DOHH2 (cell line): ENCODE data around the gene EXOSC2.

Experiments
- H3F3A ChIP-seq: fragments of 200-600 bp; sonication (generic), shearing (Covaris generic); 2 replicates; pipeline ENCODE4 v1.6.0; 2016; ENCODE audit warnings: antibody characterized with exemption, mild to moderate bottlenecking; ENCODE audit not compliant: control insufficient read depth, insufficient read depth
- H3K27ac ChIP-seq: fragments of 200-600 bp; sonication (generic); 2 replicates; pipeline ENCODE4 v1.5.1; 2014; ENCODE audit warnings: low read depth, mild to moderate bottlenecking, low read length, moderate library complexity
- H3K27me3 ChIP-seq: fragments of 200-600 bp; sonication (generic); 2 replicates; pipeline ENCODE4 v1.6.1; 2014; ENCODE audit warnings: mild to moderate bottlenecking, low read length, mixed read lengths; ENCODE audit not compliant: control insufficient read depth
- H3K36me3 ChIP-seq: fragments of 200-600 bp; sonication (generic); 2 replicates; pipeline ENCODE4 v1.6.1; 2014; ENCODE audit warnings: mild to moderate bottlenecking, low read length, moderate library complexity, mixed read lengths; ENCODE audit not compliant: control insufficient read depth
- H3K4me1 ChIP-seq: fragments of 200-600 bp; sonication (generic); 2 replicates; pipeline ENCODE4 v1.6.1; 2014; ENCODE audit warnings: mild to moderate bottlenecking, low read length, mixed read lengths; ENCODE audit not compliant: control insufficient read depth
- H3K4me2 ChIP-seq: fragments of 200-600 bp; sonication (generic); 2 replicates; pipeline ENCODE4 v1.6.0; 2014; ENCODE audit warnings: mild to moderate bottlenecking, low read length, moderate library complexity
- H3K4me3 ChIP-seq: fragments of 200-600 bp; sonication (generic); 2 replicates; pipeline ENCODE4 v1.5.1; 2014; ENCODE audit warnings: mild to moderate bottlenecking, low read length, mixed read lengths
- H3K79me2 ChIP-seq: fragments of 200-600 bp; sonication (generic); 2 replicates; pipeline ENCODE4 v1.6.1; 2014; ENCODE audit warnings: mild to moderate bottlenecking, low read length, mixed read lengths; ENCODE audit not compliant: control insufficient read depth
- H3K9me2 ChIP-seq: fragments of 200-600 bp; sonication (generic); replicated peaks from 2 replicates; pipeline ENCODE4 v1.6.1; 2014; ENCODE audit warnings: mild to moderate bottlenecking, low read length, mixed read lengths; ENCODE audit not compliant: control insufficient read depth
- H3K9me3 ChIP-seq: fragments of 200-600 bp; sonication (generic); 2 replicates; pipeline ENCODE4 v1.6.1; 2014; ENCODE audit warnings: antibody characterized with exemption, low read length, mixed read lengths; ENCODE audit not compliant: control insufficient read depth, insufficient read depth
- H4K20me1 ChIP-seq: fragments of 200-600 bp; sonication (generic); 2 replicates; pipeline ENCODE4 v1.6.0; 2014; ENCODE audit warnings: low read depth, mild to moderate bottlenecking, antibody characterized with exemption, low read length, moderate library complexity; ENCODE audit not compliant: control insufficient read depth, insufficient read depth
- EZH2phosphoT487 ChIP-seq: fragments of 200-600 bp; sonication (generic); IDR thresholded peaks from 2 replicates; pipeline ENCODE4 v1.6.1; 2017; ENCODE audit warnings: borderline replicate concordance, mild to moderate bottlenecking, antibody characterized with exemption, low read length, moderate library complexity, mixed read lengths
- TF ChIP-seq, protein P1 (sequence below): fragments of 200-600 bp; sonication (generic); IDR thresholded peaks from one replicate; pipeline ENCODE4 v1.5.1; 2014; ENCODE audit warnings: antibody characterized with exemption, mild to moderate bottlenecking, low read depth, low read length; ENCODE audit not compliant: poor library complexity, severe bottlenecking

Gene EXOSC2

DNA sequence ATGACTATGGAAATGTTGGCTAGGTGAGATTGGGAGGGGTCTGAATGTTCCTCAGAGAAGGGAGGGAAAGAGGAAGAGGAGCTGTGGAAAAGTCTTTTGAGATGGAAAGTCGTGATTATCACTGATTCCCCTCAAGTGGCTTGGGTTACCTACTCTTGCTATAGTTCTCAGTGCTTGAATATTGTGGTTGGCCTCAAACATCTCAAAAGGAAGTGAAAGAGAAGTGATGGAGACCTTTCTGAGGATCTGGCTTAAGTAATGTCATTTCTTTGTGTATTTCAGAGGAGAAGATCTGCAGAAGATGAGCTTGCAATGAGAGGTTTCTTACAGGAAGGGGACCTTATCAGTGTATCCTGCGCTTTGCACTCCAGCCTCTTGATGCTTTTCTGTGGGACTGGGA, 5.5 kb downstream of the EXOSC2 start:
- no peak overlapping the region for H3K4me2 ChIP-seq
- peaks cover 48% of the 10 kb centered on the region for H4K20me1 ChIP-seq
- H3F3A ChIP-seq: peaks cover 13% of the 10 kb centered on the region
- H3K36me3 ChIP-seq: peaks cover 91% of the 10 kb centered on the region
- no peak overlapping the region for H3K4me3 ChIP-seq
- no peak for TF ChIP-seq EZH2phosphoT487
- TF ChIP-seq, protein P1, sequence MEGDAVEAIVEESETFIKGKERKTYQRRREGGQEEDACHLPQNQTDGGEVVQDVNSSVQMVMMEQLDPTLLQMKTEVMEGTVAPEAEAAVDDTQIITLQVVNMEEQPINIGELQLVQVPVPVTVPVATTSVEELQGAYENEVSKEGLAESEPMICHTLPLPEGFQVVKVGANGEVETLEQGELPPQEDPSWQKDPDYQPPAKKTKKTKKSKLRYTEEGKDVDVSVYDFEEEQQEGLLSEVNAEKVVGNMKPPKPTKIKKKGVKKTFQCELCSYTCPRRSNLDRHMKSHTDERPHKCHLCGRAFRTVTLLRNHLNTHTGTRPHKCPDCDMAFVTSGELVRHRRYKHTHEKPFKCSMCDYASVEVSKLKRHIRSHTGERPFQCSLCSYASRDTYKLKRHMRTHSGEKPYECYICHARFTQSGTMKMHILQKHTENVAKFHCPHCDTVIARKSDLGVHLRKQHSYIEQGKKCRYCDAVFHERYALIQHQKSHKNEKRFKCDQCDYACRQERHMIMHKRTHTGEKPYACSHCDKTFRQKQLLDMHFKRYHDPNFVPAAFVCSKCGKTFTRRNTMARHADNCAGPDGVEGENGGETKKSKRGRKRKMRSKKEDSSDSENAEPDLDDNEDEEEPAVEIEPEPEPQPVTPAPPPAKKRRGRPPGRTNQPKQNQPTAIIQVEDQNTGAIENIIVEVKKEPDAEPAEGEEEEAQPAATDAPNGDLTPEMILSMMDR: no peak
- H3K27me3 ChIP-seq: no peaks in the 10 kb centered on the region
- no peaks in the 10 kb centered on the region for H3K9me2 ChIP-seq
- peaks cover 26% of the 10 kb centered on the region for H3K4me1 ChIP-seq
- no peaks in the 10 kb centered on the region for H3K9me3 ChIP-seq
- no peak overlapping the region for H3K27ac ChIP-seq
- peaks cover 85% of the 10 kb centered on the region for H3K79me2 ChIP-seq

DNA sequence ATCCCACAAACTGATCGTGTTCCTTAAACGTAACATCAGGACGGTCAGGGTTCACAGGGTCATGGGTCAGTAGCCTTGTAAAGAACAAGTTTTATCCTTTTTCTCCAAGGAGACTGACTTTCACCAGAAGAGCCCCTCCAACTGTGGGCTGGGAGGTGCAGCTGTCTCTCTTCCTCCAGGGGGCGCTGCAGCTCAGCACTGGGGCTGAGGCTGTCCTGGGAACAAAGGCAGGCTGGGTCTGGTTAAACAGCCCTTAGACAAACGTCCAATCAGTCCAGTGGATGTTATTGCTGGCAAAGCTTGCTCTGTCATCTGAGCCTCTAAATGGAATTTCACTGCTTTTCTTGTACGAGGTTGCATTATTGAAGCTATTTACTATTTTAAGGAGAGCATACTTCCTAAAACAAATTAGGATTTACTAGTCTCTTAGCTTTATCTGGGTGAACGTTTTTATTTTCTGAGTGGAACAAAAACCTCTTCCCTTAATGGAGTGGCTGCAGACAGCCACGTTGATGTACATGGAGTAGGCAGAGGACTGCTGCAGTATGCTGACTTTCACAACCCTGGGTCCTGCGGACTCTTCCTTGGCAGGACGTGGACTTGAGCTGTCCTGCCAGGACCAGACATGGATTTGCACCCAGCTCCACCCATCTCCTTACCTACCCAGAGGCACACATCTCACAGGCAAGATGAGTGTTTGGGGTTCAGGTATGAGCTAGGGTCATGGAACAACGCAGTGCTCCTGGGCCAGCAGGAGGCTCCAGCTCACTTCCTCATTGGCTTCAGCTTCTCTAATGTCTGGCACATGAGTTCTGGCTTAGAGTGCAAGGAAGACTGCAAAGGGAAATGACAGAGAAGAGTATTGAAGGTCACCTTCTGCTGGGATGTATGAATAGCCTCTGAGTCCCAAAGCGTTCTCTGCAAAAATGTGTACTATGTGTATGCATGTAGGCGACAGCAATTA, 7.8 kb downstream of the EXOSC2 start:
- Histone ChIP-seq H3K27me3 (no peaks in the 10 kb centered on the region), H3K4me3 (no peak overlapping the region), H3K9me2 (no peaks in the 10 kb centered on the region), H3K27ac (no peak overlapping the region), H3K9me3 (no peaks in the 10 kb centered on the region), H3K4me1 (peaks cover 13% of the 10 kb centered on the region), H3F3A (peaks cover 24% of the 10 kb centered on the region), H3K4me2 (no peak overlapping the region), H3K36me3 (peaks cover 81% of the 10 kb centered on the region), H3K79me2 (peaks cover 62% of the 10 kb centered on the region), H4K20me1 (peaks cover 32% of the 10 kb centered on the region)
- TF ChIP-seq, protein P1: peak; percentile 96
- no peak for TF ChIP-seq EZH2phosphoT487

DNA sequence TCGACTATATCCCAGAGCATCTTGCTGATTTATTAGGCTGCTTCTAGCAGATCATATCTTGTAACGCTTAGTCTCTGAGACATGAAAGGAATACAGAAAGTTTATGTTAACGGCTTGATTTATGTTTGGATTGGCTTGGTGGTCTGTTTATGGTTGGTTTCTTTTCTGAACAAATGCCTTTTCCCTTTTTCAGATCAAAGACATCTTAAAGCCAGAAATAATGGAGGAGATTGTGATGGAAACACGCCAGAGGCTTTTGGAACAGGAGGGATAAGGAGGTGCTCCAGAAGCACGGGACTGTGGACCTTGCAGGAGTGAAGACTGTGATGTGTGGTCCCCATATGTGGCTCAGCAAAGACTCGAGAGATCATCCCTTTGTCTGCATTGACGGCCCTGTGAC, 9.9 kb downstream of the EXOSC2 start:
- no peaks in the 10 kb centered on the region for H3K9me2 ChIP-seq
- no peaks in the 10 kb centered on the region for H3K27me3 ChIP-seq
- H3K4me2 ChIP-seq: no peak overlapping the region
- H3F3A ChIP-seq: peaks cover 30% of the 10 kb centered on the region
- no peaks in the 10 kb centered on the region for H3K9me3 ChIP-seq
- H3K27ac ChIP-seq: no peak overlapping the region
- peaks cover 23% of the 10 kb centered on the region for H4K20me1 ChIP-seq
- no peak overlapping the region for H3K4me3 ChIP-seq
- H3K79me2 ChIP-seq: peaks cover 41% of the 10 kb centered on the region
- peaks cover 5% of the 10 kb centered on the region for H3K4me1 ChIP-seq
- peaks cover 59% of the 10 kb centered on the region for H3K36me3 ChIP-seq
- TF ChIP-seq EZH2phosphoT487: no peak
- TF ChIP-seq, protein P1: no peak
